Measurements from ENCODE around the gene RELB.

Gene RELB

GRCh38 chr19:45061965-45062364, 60.7 kb downstream of the RELB start:
- Histone ChIP-seq H3K4me3 (ENCODE audit: severe bottlenecking) (no peak overlapping the region), H3K9me3 (ENCODE audit: severe bottlenecking) (no peaks in the 10 kb centered on the region), H3K36me3 (ENCODE audit: low read depth) (peaks cover 79% of the 10 kb centered on the region), H3K4me1 (ENCODE audit: insufficient read depth, poor library complexity, severe bottlenecking) (no peaks in the 10 kb centered on the region), H3K27me3 (ENCODE audit: insufficient read depth, poor library complexity, severe bottlenecking) (no peaks in the 10 kb centered on the region), H3K27ac (ENCODE audit: poor library complexity, severe bottlenecking) (no peak overlapping the region)
- ATAC-seq (ENCODE audit: low read depth) (no peak), DNase-seq (ENCODE audit: low spot score) (no peak)
- no peak for TF ChIP-seq CTCF (IDR thresholded peaks at IDR 0.05; ENCODE audit: poor library complexity, severe bottlenecking)

GRCh38 chr19:45063851-45064801, 62.9 kb downstream of the RELB start:
- Histone ChIP-seq H3K4me3 (ENCODE audit: severe bottlenecking) (no peak overlapping the region), H3K27me3 (ENCODE audit: insufficient read depth, poor library complexity, severe bottlenecking) (no peaks in the 10 kb centered on the region), H3K27ac (ENCODE audit: poor library complexity, severe bottlenecking) (no peak overlapping the region), H3K9me3 (ENCODE audit: severe bottlenecking) (no peaks in the 10 kb centered on the region), H3K4me1 (ENCODE audit: insufficient read depth, poor library complexity, severe bottlenecking) (no peaks in the 10 kb centered on the region), H3K36me3 (ENCODE audit: low read depth) (peaks cover 64% of the 10 kb centered on the region)
- ATAC-seq (ENCODE audit: low read depth) (no peak), DNase-seq (ENCODE audit: low spot score) (no peak)
- no peak for TF ChIP-seq CTCF (IDR thresholded peaks at IDR 0.05; ENCODE audit: poor library complexity, severe bottlenecking)

GRCh38 chr19:45066921-45067661, 65.8 kb downstream of the RELB start:
- Histone ChIP-seq H3K4me3 (ENCODE audit: severe bottlenecking) (no peak overlapping the region), H3K27ac (ENCODE audit: poor library complexity, severe bottlenecking) (no peak overlapping the region), H3K27me3 (ENCODE audit: insufficient read depth, poor library complexity, severe bottlenecking) (no peaks in the 10 kb centered on the region), H3K4me1 (ENCODE audit: insufficient read depth, poor library complexity, severe bottlenecking) (no peaks in the 10 kb centered on the region), H3K9me3 (ENCODE audit: severe bottlenecking) (no peaks in the 10 kb centered on the region), H3K36me3 (ENCODE audit: low read depth) (peaks cover 56% of the 10 kb centered on the region)
- ATAC-seq (ENCODE audit: low read depth) = no peak
- DNase-seq (ENCODE audit: low spot score) = no peak
- TF ChIP-seq CTCF (IDR thresholded peaks at IDR 0.05; ENCODE audit: poor library complexity, severe bottlenecking) = no peak

- no peaks in the 10 kb centered on the region for H3K9me3 ChIP-seq (ENCODE audit: severe bottlenecking)
- DNase-seq (ENCODE audit: low spot score) (no peak), ATAC-seq (ENCODE audit: low read depth) (no peak)
- no peak overlapping the region for H3K4me3 ChIP-seq (ENCODE audit: severe bottlenecking)
- H3K27me3 ChIP-seq (ENCODE audit: insufficient read depth, poor library complexity, severe bottlenecking) = no peaks in the 10 kb centered on the region
- TF ChIP-seq CTCF (IDR thresholded peaks at IDR 0.05; ENCODE audit: poor library complexity, severe bottlenecking) = no peak
- H3K4me1 ChIP-seq (ENCODE audit: insufficient read depth, poor library complexity, severe bottlenecking) = no peaks in the 10 kb centered on the region
- peaks cover 50% of the 10 kb centered on the region for H3K36me3 ChIP-seq (ENCODE audit: low read depth)
- H3K27ac ChIP-seq (ENCODE audit: poor library complexity, severe bottlenecking) = no peak overlapping the region
Measured at GRCh38 chr19:45068041-45068440, 66.8 kb downstream of the RELB start.

Measured in RWPE2 (cell line).